Middle frontal gyrus (tissue), 1 donor: Measurements from ENCODE around the gene ITGAE.

Experiments
- DNase-seq: peaks from one replicate; pipeline ENCODE4 v3.0.0-alpha.2; 2015; ENCODE audit warnings: low spot score; ENCODE audit errors: extremely low spot score

Gene ITGAE

DNA sequence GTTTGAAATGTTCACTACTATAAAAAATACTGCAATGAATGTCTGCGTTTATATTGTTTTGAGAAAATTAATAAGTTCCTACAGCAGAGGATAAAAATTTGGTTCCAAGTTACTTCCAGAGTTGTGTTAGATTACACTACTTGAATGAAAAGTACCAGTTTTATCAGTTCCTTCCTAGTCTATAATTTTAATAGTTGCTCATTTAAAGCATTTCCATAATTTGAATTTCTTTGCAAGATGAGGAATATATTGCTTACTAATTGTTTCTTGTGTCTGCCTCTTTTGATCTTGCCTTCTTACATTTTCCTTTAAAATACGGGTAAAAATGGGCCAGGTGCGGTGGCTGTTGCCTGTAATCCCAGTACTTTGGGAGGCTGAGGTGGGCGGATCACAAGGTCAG is 128.4 kb downstream of the ITGAE start:
- DNase-seq, result no peak

DNA sequence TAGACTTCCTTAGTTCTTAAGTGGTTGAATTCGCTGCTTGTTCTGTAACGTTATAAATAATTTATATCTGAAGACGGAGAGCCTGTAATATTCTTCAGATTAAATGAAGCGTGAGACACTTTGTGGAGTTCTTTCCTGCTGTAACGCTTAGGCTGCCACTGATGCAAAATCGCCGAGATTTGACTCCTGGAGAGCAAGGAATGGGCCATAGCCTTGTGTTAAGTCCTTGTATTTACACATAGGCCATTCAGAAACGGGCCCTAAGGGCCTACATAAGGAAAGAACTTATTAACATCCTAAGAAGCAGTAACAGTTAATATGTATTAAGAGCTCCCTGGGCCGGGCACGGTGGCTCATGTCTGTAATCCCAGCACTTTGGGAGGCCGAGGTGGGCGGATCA is 131.4 kb downstream of the ITGAE start:
- no peak for DNase-seq

- DNase-seq, result no peak
These were observed 132.0 kb downstream of the ITGAE start for GRCh38 chr17:3669085-3669347.

DNA sequence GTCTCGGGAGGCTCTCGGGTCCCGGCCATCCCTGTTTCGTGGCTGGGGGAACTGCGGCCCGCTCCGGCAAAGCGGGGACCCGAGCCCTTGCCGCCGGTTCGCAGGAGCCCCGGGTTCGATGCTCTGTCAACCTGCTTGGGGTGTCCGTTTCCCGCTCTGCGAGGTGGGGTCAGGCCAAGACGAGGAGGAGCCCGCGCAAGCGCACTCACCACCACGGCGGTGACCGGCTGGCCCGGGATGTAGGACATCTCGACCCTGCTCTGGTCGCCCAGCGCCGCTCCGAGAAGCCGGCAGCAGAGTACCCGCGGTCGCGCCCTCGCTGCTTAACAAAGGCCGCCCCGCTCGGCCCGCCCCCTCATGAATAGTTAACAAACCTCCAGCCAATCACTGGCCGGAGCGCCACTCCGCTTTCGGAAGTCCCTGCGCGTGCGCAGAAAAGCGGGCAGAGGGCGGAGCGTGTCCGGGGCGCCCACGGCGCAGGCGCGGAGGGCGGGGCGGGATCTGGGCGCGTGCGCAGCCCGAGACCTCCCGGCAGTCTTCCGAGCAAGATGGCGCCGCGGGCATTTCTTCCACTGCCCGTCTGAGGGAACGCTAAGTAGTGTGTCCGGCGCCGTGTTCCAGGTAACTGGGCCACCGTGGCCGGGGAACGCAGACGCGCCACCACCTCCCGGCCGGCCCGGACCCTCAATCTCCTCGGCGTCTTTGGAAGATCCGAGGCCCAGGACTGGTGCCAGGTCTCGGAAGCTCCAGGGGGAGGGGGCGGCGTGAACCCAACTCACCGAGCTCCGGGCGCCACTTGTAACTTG is 132.5 kb downstream of the ITGAE start, which contains the start of the genes EMC6 and TAX1BP3:
Gene EMC6, plus strand, starts transcription at position 534 of the 806 bp plus-strand sequence. CDS start 335 bp downstream, outside the sequence.
Gene TAX1BP3, minus strand, starts transcription at position 300 of the 806 bp plus-strand sequence. Its CDS starts 52 bp downstream, at position 248.
- DNase-seq, result peak; percentile 95

DNA sequence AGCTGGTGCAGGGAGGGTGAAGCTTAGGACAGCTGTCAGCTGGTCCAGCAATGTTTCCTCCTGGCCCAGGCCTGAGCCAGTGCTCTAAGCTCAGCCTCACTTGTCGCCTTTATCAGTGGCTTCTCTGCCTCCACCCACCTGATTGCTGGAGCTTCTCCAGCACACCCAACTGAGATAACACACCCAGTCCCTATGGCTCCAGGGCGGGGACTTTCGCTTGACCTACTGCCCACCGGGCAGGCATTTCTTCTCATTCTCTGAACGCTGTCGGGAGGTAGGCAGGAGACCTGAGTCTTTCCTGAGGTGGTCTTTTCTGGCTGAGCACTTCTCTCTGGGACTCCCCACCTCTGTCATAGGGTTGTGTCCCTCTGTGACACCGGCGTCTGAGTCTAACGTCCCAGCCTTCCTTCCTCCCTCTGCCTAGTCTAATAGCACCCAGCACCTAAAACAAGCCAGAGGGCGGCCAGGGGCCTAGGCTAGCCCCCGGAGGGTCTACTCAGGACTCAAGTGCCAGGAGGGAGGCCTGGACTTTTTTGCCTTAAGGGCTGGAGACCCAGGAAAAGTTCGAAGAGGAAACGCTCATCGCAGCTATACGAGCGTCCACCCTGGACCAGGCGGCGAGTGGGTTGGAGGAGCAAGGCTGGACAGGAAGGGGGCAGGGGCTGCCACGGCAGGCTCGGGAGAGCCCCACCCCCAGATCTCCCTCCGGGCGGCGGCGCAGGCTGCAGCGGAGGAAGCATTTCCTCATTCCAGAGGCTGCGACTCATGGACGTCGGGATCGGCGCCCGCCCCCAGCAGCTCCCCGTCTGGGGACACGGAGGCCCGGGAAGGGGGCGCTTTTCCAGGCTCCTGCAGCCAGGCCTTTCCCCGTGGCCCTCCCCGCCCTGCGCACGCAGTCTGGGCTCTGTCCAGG is 133.4 kb downstream of the ITGAE start:
- DNase-seq, result no peak

DNA sequence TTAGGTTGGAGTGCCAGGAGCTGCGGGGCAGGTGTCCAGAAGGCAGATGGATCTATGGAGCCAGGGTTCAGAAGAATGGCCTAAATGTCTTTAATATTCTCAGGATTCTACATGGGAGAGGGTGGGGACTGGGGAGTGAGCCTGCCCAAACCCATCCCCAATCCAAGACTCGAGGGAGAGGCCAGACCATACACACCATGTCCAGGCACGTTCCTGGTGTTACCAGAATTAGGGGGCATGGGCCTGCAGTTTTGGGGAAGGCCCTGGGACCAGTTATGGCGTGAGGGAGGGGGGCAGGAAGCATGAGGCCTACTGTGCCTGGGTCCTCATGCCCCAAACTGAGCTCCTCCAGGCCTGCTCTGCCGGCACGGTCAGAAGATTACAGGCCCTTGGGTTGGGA is 134.5 kb downstream of the ITGAE start:
- no peak for DNase-seq

DNA sequence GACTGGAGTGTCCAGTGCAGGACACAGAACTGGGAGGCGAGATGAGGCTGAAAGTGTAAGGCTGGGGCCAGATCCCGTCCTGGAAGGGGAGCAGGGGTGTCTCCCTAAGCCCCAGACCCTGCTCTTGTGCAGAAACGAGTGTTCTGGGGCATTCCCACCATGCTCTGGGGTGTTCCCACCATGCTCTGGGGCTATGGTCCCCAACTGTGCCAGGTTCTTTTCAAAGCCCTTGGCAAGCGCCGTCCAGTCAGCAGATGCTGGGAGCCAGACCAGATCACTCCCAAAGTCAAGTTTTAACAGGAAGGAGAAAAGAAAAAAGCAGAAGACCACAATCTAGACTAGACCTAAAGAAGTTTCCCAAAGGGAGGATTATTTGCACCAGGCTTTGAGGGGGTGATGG is 135.2 kb downstream of the ITGAE start:
- DNase-seq, result no peak
